Measurements from ENCODE around the gene TFF2.

GRCh38 chr21:42360317-42360716, 9.5 kb upstream of the TFF2 start:
- TF ChIP-seq TOX (CRISPR knock-in tag; IDR thresholded peaks at IDR 0.05; ENCODE audit: borderline replicate concordance) (no peak), GLIS3 (CRISPR knock-in tag; IDR thresholded peaks at IDR 0.05) (no peak), ESRRG (CRISPR knock-in tag; IDR thresholded peaks at IDR 0.05) (no peak), ZNF70 (CRISPR knock-in tag; IDR thresholded peaks at IDR 0.05) (no peak)
- TF ChIP-seq, protein P1, sequence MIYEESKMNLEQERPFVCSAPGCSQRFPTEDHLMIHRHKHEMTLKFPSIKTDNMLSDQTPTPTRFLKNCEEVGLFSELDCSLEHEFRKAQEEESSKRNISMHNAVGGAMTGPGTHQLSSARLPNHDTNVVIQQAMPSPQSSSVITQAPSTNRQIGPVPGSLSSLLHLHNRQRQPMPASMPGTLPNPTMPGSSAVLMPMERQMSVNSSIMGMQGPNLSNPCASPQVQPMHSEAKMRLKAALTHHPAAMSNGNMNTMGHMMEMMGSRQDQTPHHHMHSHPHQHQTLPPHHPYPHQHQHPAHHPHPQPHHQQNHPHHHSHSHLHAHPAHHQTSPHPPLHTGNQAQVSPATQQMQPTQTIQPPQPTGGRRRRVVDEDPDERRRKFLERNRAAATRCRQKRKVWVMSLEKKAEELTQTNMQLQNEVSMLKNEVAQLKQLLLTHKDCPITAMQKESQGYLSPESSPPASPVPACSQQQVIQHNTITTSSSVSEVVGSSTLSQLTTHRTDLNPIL (CRISPR knock-in tag; IDR thresholded peaks at IDR 0.05; ENCODE audit: low read depth) = no peak

Data from SK-N-SH treated with all-trans-retinoic acid at 6 μM for 48 hours (cell line).